Measurements from ENCODE around the gene PNPLA3.

PNPLA3 gene

GRCh38 chr22:43976861-43977795 lies 53.5 kb downstream of the PNPLA3 start:
- TF ChIP-seq CTCF (IDR thresholded peaks at IDR 0.05; ENCODE audit: low read depth, low read length, poor library complexity, severe bottlenecking) (no peak), EZH2phosphoT487 (IDR thresholded peaks at IDR 0.05; ENCODE audit: borderline replicate concordance, low read length) (no peak)

GRCh38 chr22:43978558-43978957 lies 55.0 kb downstream of the PNPLA3 start:
- H3K4me3 ChIP-seq (ENCODE audit: low read length), result no peak overlapping the region
- H4K20me1 ChIP-seq (ENCODE audit: control insufficient read depth, insufficient read depth, low read depth, low read length), result no peaks in the 10 kb centered on the region
- no peaks in the 10 kb centered on the region for H3K4me1 ChIP-seq (ENCODE audit: control insufficient read depth, low read length)
- no peak overlapping the region for H3K27ac ChIP-seq (ENCODE audit: low read depth, low read length)
- no peaks in the 10 kb centered on the region for H3K79me2 ChIP-seq (ENCODE audit: control insufficient read depth, low read length)
- H3F3A ChIP-seq (ENCODE audit: control insufficient read depth, insufficient read depth), result no peaks in the 10 kb centered on the region
- no peak for TF ChIP-seq EZH2phosphoT487 (IDR thresholded peaks at IDR 0.05; ENCODE audit: borderline replicate concordance, low read length)
- TF ChIP-seq CTCF (IDR thresholded peaks at IDR 0.05; ENCODE audit: low read depth, low read length, poor library complexity, severe bottlenecking), result no peak
- no peaks in the 10 kb centered on the region for H3K9me3 ChIP-seq (ENCODE audit: control insufficient read depth, insufficient read depth, low read length)
- H3K27me3 ChIP-seq (ENCODE audit: control insufficient read depth, low read length), result no peaks in the 10 kb centered on the region
- peaks cover 75% of the 10 kb centered on the region for H3K36me3 ChIP-seq (ENCODE audit: control insufficient read depth, low read length)
- no peak overlapping the region for H3K4me2 ChIP-seq (ENCODE audit: low read length)
- no peaks in the 10 kb centered on the region for H3K9me2 ChIP-seq (replicated peaks; ENCODE audit: control insufficient read depth, low read length)

More at GRCh38 chr22:43976861-43977795, 53.5 kb downstream of the PNPLA3 start:
- H3K27me3 ChIP-seq (ENCODE audit: control insufficient read depth, low read length), result no peaks in the 10 kb centered on the region
- no peak overlapping the region for H3K27ac ChIP-seq (ENCODE audit: low read depth, low read length)
- H3K79me2 ChIP-seq (ENCODE audit: control insufficient read depth, low read length), result no peaks in the 10 kb centered on the region
- H3K4me1 ChIP-seq (ENCODE audit: control insufficient read depth, low read length), result no peaks in the 10 kb centered on the region
- peaks cover 81% of the 10 kb centered on the region for H3K36me3 ChIP-seq (ENCODE audit: control insufficient read depth, low read length)
- no peak overlapping the region for H3K4me2 ChIP-seq (ENCODE audit: low read length)
- no peaks in the 10 kb centered on the region for H3K9me3 ChIP-seq (ENCODE audit: control insufficient read depth, insufficient read depth, low read length)
- no peaks in the 10 kb centered on the region for H3K9me2 ChIP-seq (replicated peaks; ENCODE audit: control insufficient read depth, low read length)
- no peaks in the 10 kb centered on the region for H3F3A ChIP-seq (ENCODE audit: control insufficient read depth, insufficient read depth)
- H3K4me3 ChIP-seq (ENCODE audit: low read length), result no peak overlapping the region
- no peaks in the 10 kb centered on the region for H4K20me1 ChIP-seq (ENCODE audit: control insufficient read depth, insufficient read depth, low read depth, low read length)

GRCh38 chr22:43980579-43980978 lies 57.0 kb downstream of the PNPLA3 start:
- Histone ChIP-seq H3K27ac (ENCODE audit: low read depth, low read length) (no peak overlapping the region), H3K36me3 (ENCODE audit: control insufficient read depth, low read length) (peaks cover 68% of the 10 kb centered on the region), H3K4me2 (ENCODE audit: low read length) (no peak overlapping the region), H4K20me1 (ENCODE audit: control insufficient read depth, insufficient read depth, low read depth, low read length) (no peaks in the 10 kb centered on the region), H3K27me3 (ENCODE audit: control insufficient read depth, low read length) (no peaks in the 10 kb centered on the region), H3K4me3 (ENCODE audit: low read length) (no peak overlapping the region), H3K4me1 (ENCODE audit: control insufficient read depth, low read length) (no peaks in the 10 kb centered on the region), H3K9me2 (replicated peaks; ENCODE audit: control insufficient read depth, low read length) (no peaks in the 10 kb centered on the region), H3K79me2 (ENCODE audit: control insufficient read depth, low read length) (no peaks in the 10 kb centered on the region), H3F3A (ENCODE audit: control insufficient read depth, insufficient read depth) (no peaks in the 10 kb centered on the region), H3K9me3 (ENCODE audit: control insufficient read depth, insufficient read depth, low read length) (no peaks in the 10 kb centered on the region)
- no peak for TF ChIP-seq CTCF (IDR thresholded peaks at IDR 0.05; ENCODE audit: low read depth, low read length, poor library complexity, severe bottlenecking)
